ENCODE measurements around the gene TMEM171.

DNA sequence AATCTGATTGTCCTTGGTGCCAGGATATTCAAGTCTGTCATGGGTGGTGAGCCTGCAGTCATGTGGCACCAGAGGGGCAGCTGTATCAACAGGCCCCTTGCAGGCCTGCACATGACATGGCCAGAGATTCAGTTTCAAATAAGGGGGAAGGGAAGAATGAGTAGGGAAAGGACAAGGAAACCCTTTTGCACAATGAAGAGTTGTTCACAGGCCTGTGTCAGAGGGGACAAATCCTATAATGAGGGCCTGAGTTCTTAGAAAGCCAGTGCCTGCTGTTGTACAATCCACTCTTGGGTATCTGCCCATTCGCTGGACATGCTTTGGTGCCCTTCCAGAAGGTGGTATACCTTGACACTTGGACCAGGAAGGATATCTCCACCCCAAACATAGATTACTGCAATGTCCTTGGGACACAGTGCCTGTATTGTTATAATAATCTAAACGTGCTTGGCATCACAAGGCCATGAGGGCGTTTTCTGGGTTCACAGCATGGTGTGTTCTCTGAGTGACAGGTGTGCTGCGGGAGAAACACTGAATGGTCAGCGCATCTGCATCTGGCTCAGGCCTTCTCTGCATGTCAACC is 1.9 kb upstream of the TMEM171 start:
- TF ChIP-seq CBFB (CRISPR knock-in tag; IDR thresholded peaks at IDR 0.05) = no peak
- TF ChIP-seq, protein P1, sequence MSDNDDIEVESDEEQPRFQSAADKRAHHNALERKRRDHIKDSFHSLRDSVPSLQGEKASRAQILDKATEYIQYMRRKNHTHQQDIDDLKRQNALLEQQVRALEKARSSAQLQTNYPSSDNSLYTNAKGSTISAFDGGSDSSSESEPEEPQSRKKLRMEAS (CRISPR knock-in tag; IDR thresholded peaks at IDR 0.05) = no peak
